OCI-LY1 (cell line): ENCODE measurements around the gene IL20RB.

Experiments used
- CTCF ChIP-seq: fragments of 200-600 bp; sonication (generic), shearing (Covaris generic); IDR thresholded peaks from 2 replicates; pipeline ENCODE4 v1.5.1; 2017; ENCODE audit warnings: mild to moderate bottlenecking, antibody characterized with exemption, low read length, moderate library complexity, mixed read lengths
- EZH2 ChIP-seq: fragments of 200-600 bp; sonication (generic), shearing (Covaris generic); IDR thresholded peaks from 2 replicates; pipeline ENCODE4 v1.8.0; 2017; ENCODE audit warnings: borderline replicate concordance, mixed run types, mild to moderate bottlenecking, antibody characterized with exemption, low read length, moderate library complexity, mixed read lengths

GRCh38 chr3:136925425-136926190, 32.2 kb upstream of the IL20RB start:
- no peak for TF ChIP-seq CTCF
- no peak for TF ChIP-seq EZH2
